Keratinocyte (primary cell): Measurements from ENCODE around the gene NMT2. TPM values are rescaled to one million over a fixed set of nuclear protein-coding genes. Genes with fewer than 3 reads are reported as not detected.

Experiments
- DNase-seq: peaks from one replicate; pipeline ENCODE4 v3.0.0-alpha.2; 2011; ENCODE audit warnings: low read depth, missing footprints, low spot score
- FAIRE-seq: peaks from 2 replicates; lab custom pipeline; 2011; peaks lifted over from hg19 to GRCh38; lab: Jason Lieb, UNC
- H2AFZ ChIP-seq: 2 replicates; pipeline ENCODE4 v1.6.0; 2012; ENCODE audit warnings: low read length, control low read depth, inconsistent platforms; ENCODE audit not compliant: control insufficient read depth
- H3K27ac ChIP-seq: 2 replicates; pipeline ENCODE4 v1.5.1; 2011; ENCODE audit warnings: low read length; ENCODE audit not compliant: control insufficient read depth, insufficient read depth
- H3K27me3 ChIP-seq: 3 replicates; pipeline ENCODE4 v1.6.0; 2011; ENCODE audit warnings: low read length; ENCODE audit not compliant: control insufficient read depth, insufficient read depth; ENCODE audit errors: extremely low read depth
- H3K36me3 ChIP-seq, 2 experiments: 2 replicates in 1 of 2; 3 replicates in 1 of 2; pipeline ENCODE4 v1.5.1; 2011; ENCODE audit warnings: low read length in 2 of 2, mild to moderate bottlenecking in 1 of 2; ENCODE audit not compliant: control insufficient read depth in 2 of 2, insufficient read depth in 2 of 2; ENCODE audit errors: extremely low read depth in 1 of 2
- H3K4me1 ChIP-seq: 3 replicates; pipeline ENCODE4 v1.5.1; 2011; ENCODE audit warnings: low read length; ENCODE audit not compliant: control insufficient read depth, insufficient read depth; ENCODE audit errors: extremely low read depth
- H3K4me2 ChIP-seq: 3 replicates; pipeline ENCODE4 v1.6.0; 2011; ENCODE audit warnings: low read depth, low read length; ENCODE audit not compliant: control insufficient read depth, insufficient read depth; ENCODE audit errors: extremely low read depth
- H3K4me3 ChIP-seq, 3 experiments: fragments of 200-600 bp in 1 of 3; sonication (generic) in 1 of 3; 2 replicates in 2 of 3; 3 replicates in 1 of 3; pipeline ENCODE4 v1.5.1; 2011 to 2016; ENCODE audit warnings: low read length in 3 of 3, mild to moderate bottlenecking in 3 of 3, control low read depth in 2 of 3, inconsistent platforms in 1 of 3, low read depth in 1 of 3, mixed read lengths in 1 of 3, mixed run types in 1 of 3, moderate library complexity in 1 of 3; ENCODE audit not compliant: control insufficient read depth in 2 of 3, insufficient read depth in 2 of 3; ENCODE audit errors: extremely low read depth in 1 of 3
- H3K79me2 ChIP-seq: 2 replicates; pipeline ENCODE4 v1.6.0; 2012; ENCODE audit warnings: low read length; ENCODE audit not compliant: control insufficient read depth, insufficient read depth
- H3K9ac ChIP-seq: 3 replicates; pipeline ENCODE4 v1.6.0; 2011; ENCODE audit warnings: low read length; ENCODE audit not compliant: control insufficient read depth, insufficient read depth; ENCODE audit errors: extremely low read depth
- H3K9me1 ChIP-seq: 3 replicates; pipeline ENCODE4 v1.6.0; 2011; ENCODE audit warnings: low read length; ENCODE audit not compliant: control insufficient read depth, insufficient read depth; ENCODE audit errors: extremely low read depth
- H3K9me3 ChIP-seq: 2 replicates; pipeline ENCODE4 v1.5.1; 2012; ENCODE audit warnings: low read depth, low read length; ENCODE audit not compliant: control insufficient read depth
- H4K20me1 ChIP-seq: 3 replicates; pipeline ENCODE4 v1.6.0; 2011; ENCODE audit warnings: low read length; ENCODE audit not compliant: control insufficient read depth, insufficient read depth; ENCODE audit errors: extremely low read depth
- CTCF ChIP-seq, 3 experiments: IDR thresholded peaks in 1 of 3; conservative IDR thresholded peaks in 1 of 3; optimal IDR thresholded peaks in 1 of 3; 2 replicates in 2 of 3; 3 replicates in 1 of 3; pipeline versions ENCODE3 to v1.5.1; 2011; ENCODE audit warnings: low read length in 3 of 3, mild to moderate bottlenecking in 3 of 3, moderate library complexity in 2 of 3, control low read depth in 1 of 3, inconsistent platforms in 1 of 3; ENCODE audit not compliant: insufficient read depth in 2 of 3; ENCODE audit errors: extremely low read depth in 1 of 3
- EZH2 ChIP-seq: IDR thresholded peaks from one replicate; pipeline ENCODE4 v1.6.1; 2012; ENCODE audit warnings: inconsistent platforms, mild to moderate bottlenecking, low read length, moderate library complexity
- dilution Hi-C: fragments of 300-500 bp; cut with MboI; formaldehyde crosslinking; loops from one replicate; pipeline ENCODE4 v1.7.0; 2020; ENCODE audit warnings: low sequenced_read_pairs; ENCODE audit not compliant: extremely low pct_ligation_motif_present
- polyA plus RNA-seq, 5 experiments: library from polyadenylated mRNA; depleted of rRNA in 3 of 5; stranded (reverse) in 3 of 5; stranded (forward) in 1 of 5; unstranded in 1 of 5; fragments of >200 nt; gene quantifications; 1 replicate in 1 of 5; 2 replicates in 3 of 5; 3 replicates in 1 of 5; pipeline versions ENCODE4 v1.2.1 to v1.2.3, GENCODE V29; 2011 to 2012; ENCODE audit warnings: missing spikeins in 2 of 5, low read depth in 1 of 5, low replicate concordance in 1 of 5

NMT2 gene
- polyA plus RNA-seq, 1 donor (not counting 4 experiments of a cell fraction or from before 2014, with no cell fraction given), result 9.9 TPM

GRCh38 chr10:15112657-15113056 lies 55.8 kb downstream of the NMT2 start:
- Histone ChIP-seq H3K36me3 (peaks cover 8 to 11% of the 10 kb centered on the region in 2 experiments), H4K20me1 (no peaks in the 10 kb centered on the region), H3K9me3 (no peaks in the 10 kb centered on the region), H3K27ac (no peak overlapping the region), H3K9me1 (no peaks in the 10 kb centered on the region), H3K4me2 (no peak overlapping the region), H3K27me3 (no peaks in the 10 kb centered on the region), H3K4me3 (no peak overlapping the region), H3K4me1 (no peaks in the 10 kb centered on the region), H2AFZ (no peak overlapping the region), H3K79me2 (no peaks in the 10 kb centered on the region), H3K9ac (no peak overlapping the region)
- DNase-seq, result no peak
- no peak for TF ChIP-seq CTCF (optimal IDR thresholded peaks at IDR 0.05 in 1 of 3, IDR thresholded peaks at IDR 0.05 in 1 of 3, conservative IDR thresholded peaks at IDR 0.05 in 1 of 3; ENCODE audit: extremely low read depth in 1 of 3, insufficient read depth in 2 of 3, low read length in 3 of 3)
- no peak for TF ChIP-seq EZH2
- dilution Hi-C loops, result no loop called here
- no peak for FAIRE-seq

- FAIRE-seq, result peak; percentile 74
- H3K27me3 ChIP-seq, result no peaks in the 10 kb centered on the region
- H4K20me1 ChIP-seq, result peaks cover 3% of the 10 kb centered on the region
- no peak overlapping the region for H3K27ac ChIP-seq
- H3K79me2 ChIP-seq, result peaks cover 13% of the 10 kb centered on the region
- no peaks in the 10 kb centered on the region for H3K4me1 ChIP-seq
- DNase-seq, result no peak
- no peak overlapping the region for H3K4me3 ChIP-seq
- no peak overlapping the region for H3K4me2 ChIP-seq
- no peaks in the 10 kb centered on the region for H3K9me1 ChIP-seq
- peaks cover 12 to 21% of the 10 kb centered on the region in 2 experiments for H3K36me3 ChIP-seq
- H3K9ac ChIP-seq, result no peak overlapping the region
- H2AFZ ChIP-seq, result peak overlapping the region; percentile 64
- TF ChIP-seq CTCF (optimal IDR thresholded peaks at IDR 0.05 in 1 of 3, IDR thresholded peaks at IDR 0.05 in 1 of 3, conservative IDR thresholded peaks at IDR 0.05 in 1 of 3; ENCODE audit: extremely low read depth in 1 of 3, insufficient read depth in 2 of 3, low read length in 3 of 3) (peak; percentile 85 to 94 (median 86)), EZH2 (no peak)
- dilution Hi-C loops, result no loop called here
- H3K9me3 ChIP-seq, result no peaks in the 10 kb centered on the region
These were observed 62.0 kb downstream of the NMT2 start for GRCh38 chr10:15106352-15107013.
